ENCODE measurements around the gene TMEM87B. TPM values are rescaled to one million over a fixed set of nuclear protein-coding genes. Genes with fewer than 3 reads are reported as not detected.

TMEM87B gene
- total and polyA plus RNA-seq, 2 of the 4 experiments (the other 2 are of a cell fraction) = 6.3 to 12.5 TPM

DNA sequence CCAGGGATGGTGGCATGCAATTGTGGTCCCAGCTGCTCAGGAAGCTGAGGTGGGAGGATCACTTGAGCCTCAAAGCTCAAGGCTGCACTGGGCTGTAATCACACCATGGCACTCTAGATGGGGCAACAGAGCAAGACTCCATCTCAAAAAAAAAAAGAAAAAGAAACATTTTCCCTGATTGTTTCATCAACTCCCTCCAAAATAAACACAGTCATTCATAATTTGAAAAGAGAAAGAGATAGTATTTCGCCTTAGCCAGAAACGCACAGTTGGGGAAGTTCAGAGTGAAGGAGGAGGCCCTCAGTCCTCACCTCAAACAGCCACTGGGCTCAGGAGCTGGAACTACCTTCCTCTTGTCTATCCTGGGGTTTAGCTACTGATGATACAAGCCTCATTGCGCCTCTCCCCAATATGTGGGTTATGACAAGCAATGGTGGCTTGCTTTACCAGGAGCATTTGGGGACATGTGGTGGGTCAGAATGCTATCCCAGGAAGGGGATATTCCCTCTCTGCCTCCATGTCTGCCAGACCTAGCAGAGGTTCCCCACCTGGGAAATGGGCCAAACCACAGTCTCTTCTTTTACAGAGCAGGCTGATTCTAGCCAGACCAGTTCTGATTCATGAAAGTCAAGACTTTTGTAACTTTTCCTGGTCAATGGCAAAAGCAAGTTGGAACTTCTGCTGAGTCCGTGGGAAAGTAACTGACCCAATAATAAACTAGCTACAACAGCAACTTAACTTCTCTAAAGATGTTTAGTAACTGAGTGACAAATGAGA, 22.2 kb upstream of the TMEM87B start:
- peak; percentile 59 for ATAC-seq (ENCODE audit: low read depth)
- Histone ChIP-seq H3K9me1 (ENCODE audit: insufficient read depth, low read length) (no peaks in the 10 kb centered on the region; the same call in 1 of the 2 replicates), H3K79me1 (ENCODE audit: low read depth in 1 of 2, low read length in 2 of 2) (no peaks in the 10 kb centered on the region), H3K9me3 (ENCODE audit: control insufficient read depth, insufficient read depth, low read length) (0 out of 2 replicates have a peak, but pooled peaks cover 1% of the 10 kb centered on the region), H2AFZ (replicated peaks; ENCODE audit: low read length, poor library complexity) (peak overlapping the region; percentile 49), H3K9ac (ENCODE audit: low read depth, low read length) (no peak overlapping the region), H4K20me1 (ENCODE audit: insufficient read depth, low read length) (no peaks in the 10 kb centered on the region), H4K91ac (ENCODE audit: insufficient read depth, low read depth, low read length) (no peak overlapping the region), H3K4ac (ENCODE audit: low read depth, low read length) (no peak overlapping the region), H4K5ac (ENCODE audit: low read depth, low read length) (no peak overlapping the region), H2AK5ac (ENCODE audit: low read depth, low read length) (no peak overlapping the region), H3K18ac (ENCODE audit: low read depth, low read length) (no peak overlapping the region), H2AK9ac (replicated peaks; ENCODE audit: low read depth, low read length, poor library complexity) (no peak overlapping the region), H3K4me3 (ENCODE audit: insufficient read depth, low read depth, low read length) (no peak overlapping the region), H2BK120ac (ENCODE audit: low read depth, low read length) (no peak overlapping the region), H3K4me1 (ENCODE audit: control insufficient read depth, insufficient read depth, low read length) (peaks cover 3% of the 10 kb centered on the region; the same call in 1 of the 2 replicates), H3K27me3 (ENCODE audit: control insufficient read depth, insufficient read depth, low read length) (peaks cover 3% of the 10 kb centered on the region; the same call in 1 of the 2 replicates), H2BK5ac (ENCODE audit: low read depth, low read length, poor library complexity, severe bottlenecking) (no peak overlapping the region), H3K14ac (replicated peaks; ENCODE audit: low read depth, low read length) (no peak overlapping the region), H4K8ac (ENCODE audit: low read depth in 2 of 2, low read length in 2 of 2) (no peak overlapping the region), H3K56ac (ENCODE audit: extremely low read depth, insufficient read depth, low read length) (no peak overlapping the region), H2BK20ac (ENCODE audit: low read depth, low read length) (no peak overlapping the region), H3K36me3 (ENCODE audit: control insufficient read depth, insufficient read depth, low read length) (no peaks in the 10 kb centered on the region), H3K27ac (ENCODE audit: insufficient read depth, low read length) (no peak overlapping the region), H3K23ac (ENCODE audit: low read depth, low read length) (no peak overlapping the region), H3K4me2 (ENCODE audit: low read depth, low read length) (no peak overlapping the region), H2BK15ac (ENCODE audit: low read depth, low read length) (no peak overlapping the region)
- ChIA-PET POLR2A (ENCODE audit: unreplicated experiment) (no interaction called here), CTCF (no interaction called here)
- intact Hi-C loops (cut with micrococcal nuclease) = no loop called here
- in situ Hi-C loops (cut with MboI; ENCODE audit: low sequenced_read_pairs) = no loop called here
- peak; percentile 71 for DNase-seq
- dilution Hi-C loops (cut with HindIII; ENCODE audit: low sequenced_read_pairs, unreplicated experiment) = no loop called here
- no TSS peak for BruUV-seq (replicated peaks)
- WGBS, 2 experiments (ENCODE audit: extremely low coverage in 2 of 2, insufficient read length in 1 of 2) = no CpG with 5 or more reads among the region's 4 CpGs
- no peak for TF ChIP-seq FOS (IDR thresholded peaks at IDR 0.05; ENCODE audit: low read depth, low read length)
- no peak for TF ChIP-seq RFX5 (IDR thresholded peaks at IDR 0.05; ENCODE audit: low read depth, low read length)
- TF ChIP-seq, protein P1, sequence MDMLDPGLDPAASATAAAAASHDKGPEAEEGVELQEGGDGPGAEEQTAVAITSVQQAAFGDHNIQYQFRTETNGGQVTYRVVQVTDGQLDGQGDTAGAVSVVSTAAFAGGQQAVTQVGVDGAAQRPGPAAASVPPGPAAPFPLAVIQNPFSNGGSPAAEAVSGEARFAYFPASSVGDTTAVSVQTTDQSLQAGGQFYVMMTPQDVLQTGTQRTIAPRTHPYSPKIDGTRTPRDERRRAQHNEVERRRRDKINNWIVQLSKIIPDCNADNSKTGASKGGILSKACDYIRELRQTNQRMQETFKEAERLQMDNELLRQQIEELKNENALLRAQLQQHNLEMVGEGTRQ (IDR thresholded peaks at IDR 0.05; ENCODE audit: low read depth, low read length) = no peak
- TF ChIP-seq MAFK (IDR thresholded peaks at IDR 0.05; ENCODE audit: low read depth, low read length) = no peak
- no peak for TF ChIP-seq SMC3 (IDR thresholded peaks at IDR 0.05; ENCODE audit: low read depth, low read length)
- TF ChIP-seq MAZ (IDR thresholded peaks at IDR 0.05; ENCODE audit: borderline replicate concordance, low read depth, low read length) = no peak
- TF ChIP-seq NFE2L2 (IDR thresholded peaks at IDR 0.05; ENCODE audit: low read depth, low read length) = no peak
- TF ChIP-seq, protein P2, sequence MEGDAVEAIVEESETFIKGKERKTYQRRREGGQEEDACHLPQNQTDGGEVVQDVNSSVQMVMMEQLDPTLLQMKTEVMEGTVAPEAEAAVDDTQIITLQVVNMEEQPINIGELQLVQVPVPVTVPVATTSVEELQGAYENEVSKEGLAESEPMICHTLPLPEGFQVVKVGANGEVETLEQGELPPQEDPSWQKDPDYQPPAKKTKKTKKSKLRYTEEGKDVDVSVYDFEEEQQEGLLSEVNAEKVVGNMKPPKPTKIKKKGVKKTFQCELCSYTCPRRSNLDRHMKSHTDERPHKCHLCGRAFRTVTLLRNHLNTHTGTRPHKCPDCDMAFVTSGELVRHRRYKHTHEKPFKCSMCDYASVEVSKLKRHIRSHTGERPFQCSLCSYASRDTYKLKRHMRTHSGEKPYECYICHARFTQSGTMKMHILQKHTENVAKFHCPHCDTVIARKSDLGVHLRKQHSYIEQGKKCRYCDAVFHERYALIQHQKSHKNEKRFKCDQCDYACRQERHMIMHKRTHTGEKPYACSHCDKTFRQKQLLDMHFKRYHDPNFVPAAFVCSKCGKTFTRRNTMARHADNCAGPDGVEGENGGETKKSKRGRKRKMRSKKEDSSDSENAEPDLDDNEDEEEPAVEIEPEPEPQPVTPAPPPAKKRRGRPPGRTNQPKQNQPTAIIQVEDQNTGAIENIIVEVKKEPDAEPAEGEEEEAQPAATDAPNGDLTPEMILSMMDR (conservative IDR thresholded peaks at IDR 0.05; ENCODE audit: low read depth, low read length) = no peak
- TF ChIP-seq CEBPB (IDR thresholded peaks at IDR 0.05; ENCODE audit: low read depth, low read length) = no peak
- TF ChIP-seq MXI1 (IDR thresholded peaks at IDR 0.05; ENCODE audit: borderline replicate concordance, low read depth, low read length) = no peak
- no peak for TF ChIP-seq RAD21 (IDR thresholded peaks at IDR 0.05; ENCODE audit: low read length)
- TF ChIP-seq, protein P3, sequence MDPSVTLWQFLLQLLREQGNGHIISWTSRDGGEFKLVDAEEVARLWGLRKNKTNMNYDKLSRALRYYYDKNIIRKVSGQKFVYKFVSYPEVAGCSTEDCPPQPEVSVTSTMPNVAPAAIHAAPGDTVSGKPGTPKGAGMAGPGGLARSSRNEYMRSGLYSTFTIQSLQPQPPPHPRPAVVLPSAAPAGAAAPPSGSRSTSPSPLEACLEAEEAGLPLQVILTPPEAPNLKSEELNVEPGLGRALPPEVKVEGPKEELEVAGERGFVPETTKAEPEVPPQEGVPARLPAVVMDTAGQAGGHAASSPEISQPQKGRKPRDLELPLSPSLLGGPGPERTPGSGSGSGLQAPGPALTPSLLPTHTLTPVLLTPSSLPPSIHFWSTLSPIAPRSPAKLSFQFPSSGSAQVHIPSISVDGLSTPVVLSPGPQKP (IDR thresholded peaks at IDR 0.05; ENCODE audit: borderline replicate concordance, low read depth, low read length) = no peak
- TF ChIP-seq POLR2A (IDR thresholded peaks at IDR 0.05; ENCODE audit: low read depth, low read length) = no peak
- no peak for TF ChIP-seq CHD1 (IDR thresholded peaks at IDR 0.05; ENCODE audit: low read depth, low read length)
- no peak for TF ChIP-seq RCOR1 (IDR thresholded peaks at IDR 0.05; ENCODE audit: insufficient replicate concordance, low read length)

Data from IMR-90 (cell line).